GM03348 (cell line): Measurements from ENCODE around the gene JKAMP.
"Not testable (repeated sequence)": the region's sequence is repeated elsewhere in the genome, so short reads cannot be mapped to it uniquely, and the experiment has no call there.

Experiments
- DNase-seq: peaks from one replicate; pipeline ENCODE4 v3.0.0; 2012; ENCODE audit warnings: low spot score

JKAMP gene, protein sequence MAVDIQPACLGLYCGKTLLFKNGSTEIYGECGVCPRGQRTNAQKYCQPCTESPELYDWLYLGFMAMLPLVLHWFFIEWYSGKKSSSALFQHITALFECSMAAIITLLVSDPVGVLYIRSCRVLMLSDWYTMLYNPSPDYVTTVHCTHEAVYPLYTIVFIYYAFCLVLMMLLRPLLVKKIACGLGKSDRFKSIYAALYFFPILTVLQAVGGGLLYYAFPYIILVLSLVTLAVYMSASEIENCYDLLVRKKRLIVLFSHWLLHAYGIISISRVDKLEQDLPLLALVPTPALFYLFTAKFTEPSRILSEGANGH

GRCh38 chr14:59483819-59484638, at the start of gene JKAMP, which contains the start of gene L3HYPDH:
JKAMP (plus strand) TSS chr14:59484517; CDS start chr14:59484590, 73 bp downstream.
L3HYPDH (minus strand) TSS chr14:59484408; CDS start chr14:59484316, 92 bp downstream.
- DNase-seq = peak; percentile 97

DNA sequence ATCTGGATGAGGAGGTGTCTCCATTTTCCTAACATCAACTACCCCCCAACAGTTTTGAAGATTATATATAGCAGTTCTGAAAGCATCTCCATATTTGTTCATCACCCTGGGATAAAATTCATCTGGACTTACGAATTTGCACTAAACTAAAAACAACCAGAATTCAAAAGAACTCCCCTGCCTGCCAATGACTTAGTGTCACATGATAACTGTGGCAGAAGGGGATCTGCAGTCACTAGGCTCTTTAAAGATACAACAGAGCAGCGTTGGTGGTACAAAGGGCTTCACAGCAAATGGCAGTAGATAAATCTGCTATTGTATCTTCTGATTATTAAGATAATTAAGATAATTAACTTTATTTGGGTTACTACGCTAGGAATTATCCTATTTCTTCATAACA, 49.2 kb upstream of the JKAMP start:
- DNase-seq = no peak

- no peak for DNase-seq
Measured at GRCh38 chr14:59435987-59436386, 48.3 kb upstream of the JKAMP start.

GRCh38 chr14:59438195-59438647, 46.1 kb upstream of the JKAMP start:
- DNase-seq = peak; percentile 35

DNA sequence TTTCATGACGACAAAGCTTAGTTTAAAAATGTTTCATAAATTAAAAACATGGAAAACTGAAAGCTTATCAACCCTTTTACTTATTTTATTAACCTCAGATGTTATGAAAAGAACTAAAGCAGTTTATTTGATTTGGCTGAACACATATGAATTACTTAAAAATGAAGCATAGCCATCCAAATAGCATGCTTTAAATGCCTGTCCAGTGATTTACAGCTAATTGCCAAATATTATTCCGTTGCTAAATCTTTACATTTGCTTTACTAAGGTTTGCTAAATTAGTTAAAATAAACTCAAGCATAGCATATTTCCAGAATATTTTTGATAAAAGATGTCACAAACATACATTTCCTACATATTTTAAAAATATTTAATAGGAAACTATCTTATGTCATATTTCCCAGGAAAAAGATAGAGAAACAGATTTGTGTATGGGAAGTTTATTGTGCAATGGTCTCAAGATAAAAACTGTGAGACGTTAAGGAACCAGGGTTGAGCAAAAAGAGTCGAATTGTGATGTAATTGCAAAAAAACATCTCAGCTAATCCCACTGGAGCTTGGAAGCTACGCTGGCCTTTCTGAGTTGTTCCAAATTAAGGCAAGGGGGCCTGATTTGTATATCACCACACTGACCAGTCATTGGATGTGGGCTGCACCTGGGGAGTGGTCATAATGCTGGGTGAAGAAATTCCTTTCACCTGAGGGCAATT, 44.9 kb upstream of the JKAMP start:
- DNase-seq = peak; percentile 39

DNA sequence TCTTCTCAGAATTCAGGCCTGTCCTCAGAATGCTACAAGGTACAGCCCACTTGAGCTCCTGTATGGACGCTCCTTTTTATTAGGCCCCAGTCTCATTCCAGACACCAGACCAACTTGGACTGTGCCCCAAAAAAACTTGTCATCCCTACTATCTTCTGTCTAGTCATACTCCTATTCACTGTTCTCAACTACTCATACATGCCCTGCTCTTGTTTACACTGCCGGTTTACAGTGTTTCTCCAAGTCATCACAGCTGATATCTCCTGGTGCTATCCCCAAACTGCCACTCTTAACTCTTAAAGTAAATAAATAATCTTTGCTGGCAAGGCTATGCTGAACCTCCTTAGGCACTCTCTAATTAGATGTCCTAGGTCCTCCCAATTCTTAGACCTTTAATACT, 35.6 kb upstream of the JKAMP start:
- not testable (repeated sequence) for DNase-seq

DNA sequence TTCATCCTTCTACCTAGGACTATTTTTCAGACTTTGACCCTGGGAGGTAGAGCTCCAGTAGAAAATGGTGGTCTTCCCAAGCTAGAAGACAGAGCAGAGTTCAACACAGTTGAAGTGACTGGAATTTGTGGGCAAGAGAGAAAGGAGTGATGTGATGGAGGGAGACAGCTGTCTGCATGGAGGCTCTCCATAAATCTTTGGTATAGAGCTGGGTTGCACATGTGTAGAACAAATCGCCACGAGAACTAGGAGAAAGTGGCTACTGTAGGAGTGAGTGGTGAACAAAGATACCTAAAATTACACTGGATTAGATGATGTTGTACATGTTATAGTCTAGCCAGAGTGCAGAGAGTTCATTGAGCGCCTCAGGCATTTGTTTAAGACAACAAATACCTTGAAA, 33.6 kb upstream of the JKAMP start:
- DNase-seq = no peak

GRCh38 chr14:59451849-59452248, 32.5 kb upstream of the JKAMP start:
- DNase-seq = no peak

GRCh38 chr14:59454139-59454538, 30.2 kb upstream of the JKAMP start:
- DNase-seq = peak; percentile 83

DNA sequence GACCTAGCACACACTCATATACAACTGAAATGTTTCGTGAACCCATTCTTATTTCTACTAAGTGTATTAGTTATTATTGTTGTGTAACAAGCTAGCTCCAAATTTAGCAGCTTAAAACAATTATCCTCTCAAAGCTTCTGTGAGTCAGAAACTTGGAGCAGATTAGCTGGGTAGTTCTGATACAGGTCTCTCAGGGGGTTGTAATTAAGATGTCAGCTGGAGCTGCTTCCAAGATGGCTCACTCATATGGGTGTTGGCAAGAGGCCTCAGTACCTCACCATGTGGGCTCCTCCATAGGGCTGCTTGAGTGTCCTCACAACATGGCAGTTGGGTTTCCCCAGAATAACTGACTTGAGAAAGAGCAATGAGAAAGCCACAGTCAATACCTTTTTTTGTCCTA, 28.9 kb upstream of the JKAMP start:
- peak; percentile 25 for DNase-seq

- no peak for DNase-seq
Measured at GRCh38 chr14:59458486-59458885, 25.8 kb upstream of the JKAMP start.

- DNase-seq = no peak
Measured at GRCh38 chr14:59460378-59460777, 23.9 kb upstream of the JKAMP start.

DNA sequence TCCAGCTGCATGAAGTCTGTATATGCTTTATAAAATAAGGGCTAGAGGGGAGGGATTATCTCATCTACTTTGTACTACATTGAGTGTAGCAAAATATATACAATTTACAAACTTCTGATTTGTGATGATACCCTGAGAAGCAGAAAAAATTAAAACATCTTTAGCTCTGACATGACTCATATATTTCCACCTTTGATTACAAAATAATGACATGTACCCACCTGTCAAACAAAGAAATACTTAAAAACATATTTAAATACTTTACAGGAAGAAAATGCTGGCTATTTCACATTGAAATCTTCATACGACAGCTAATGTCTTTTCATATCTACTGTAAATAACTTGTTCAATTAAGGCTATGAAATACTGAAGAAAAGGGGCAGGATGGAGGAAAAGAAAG, 22.4 kb upstream of the JKAMP start:
- DNase-seq = no peak

- DNase-seq = no peak
Measured at GRCh38 chr14:59463787-59464485, 20.4 kb upstream of the JKAMP start.

DNA sequence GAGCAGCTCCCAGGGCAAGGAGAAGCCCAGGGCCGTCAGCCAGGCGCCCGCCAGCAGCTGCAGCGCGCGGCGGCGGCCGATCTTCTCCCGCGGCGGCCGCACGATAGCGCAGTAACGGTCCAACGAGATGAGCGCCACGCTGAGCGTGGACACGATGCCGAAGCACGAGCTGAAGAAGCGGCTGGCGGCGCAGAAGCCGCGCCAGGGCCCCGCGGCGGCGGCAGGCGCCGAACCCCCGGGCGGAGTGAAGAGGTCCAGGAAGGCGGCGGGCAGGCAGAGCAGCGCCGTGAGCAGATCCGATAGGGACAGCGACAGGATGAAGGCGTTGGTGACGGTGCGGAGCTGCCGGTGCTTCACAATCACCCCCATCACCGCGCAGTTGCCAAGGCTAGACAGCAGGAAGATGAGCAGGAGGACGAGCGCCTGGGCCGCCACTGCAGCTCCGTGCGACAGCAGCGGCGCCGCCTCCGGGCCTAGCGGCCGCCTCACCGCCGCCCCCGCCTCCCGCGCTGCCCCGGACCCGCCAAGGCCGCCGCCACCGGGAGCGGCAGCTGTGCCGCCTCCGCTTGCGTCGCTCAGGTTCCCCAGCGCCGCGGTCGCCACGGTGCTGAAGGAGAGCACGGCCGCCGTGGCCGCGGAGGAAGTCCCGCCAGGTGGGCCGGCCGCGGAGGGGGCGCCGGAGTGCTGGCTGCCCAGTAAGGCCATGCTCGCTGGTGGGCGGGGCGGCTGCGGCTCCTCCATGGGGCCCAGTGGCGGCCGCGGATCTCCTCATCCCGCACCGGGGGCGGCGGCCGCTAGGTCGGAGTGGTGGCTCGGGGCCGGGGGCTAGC, 19.6 kb upstream of the JKAMP start:
- DNase-seq = peak; percentile 77

GRCh38 chr14:59465316-59466135, 18.8 kb upstream of the JKAMP start, which contains the start of gene GPR135:
GPR135 (minus strand) TSS chr14:59465380; CDS start chr14:59465226, 154 bp downstream.
- no peak for DNase-seq

GRCh38 chr14:59474172-59474571, 10.1 kb upstream of the JKAMP start:
- DNase-seq = no peak

DNA sequence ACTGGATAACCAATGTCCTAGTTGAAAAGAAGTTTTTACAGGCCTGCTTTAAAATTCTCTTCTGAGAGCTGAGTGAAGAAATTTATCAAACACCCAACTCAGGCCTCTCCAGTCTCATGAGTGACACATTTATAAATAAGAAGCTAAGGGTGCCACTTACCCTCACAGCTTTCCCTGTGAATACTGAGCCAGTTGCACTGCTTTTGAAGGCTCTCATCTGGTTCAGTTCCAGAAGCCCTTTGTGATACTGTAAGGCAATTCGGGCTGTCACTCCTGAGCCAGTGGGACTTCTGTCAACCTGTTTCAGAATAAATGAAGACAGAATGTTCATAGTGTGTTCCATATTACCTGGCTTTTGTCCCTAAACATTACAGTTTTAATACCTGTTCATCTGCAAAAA, 8.6 kb upstream of the JKAMP start:
- no peak for DNase-seq

DNA sequence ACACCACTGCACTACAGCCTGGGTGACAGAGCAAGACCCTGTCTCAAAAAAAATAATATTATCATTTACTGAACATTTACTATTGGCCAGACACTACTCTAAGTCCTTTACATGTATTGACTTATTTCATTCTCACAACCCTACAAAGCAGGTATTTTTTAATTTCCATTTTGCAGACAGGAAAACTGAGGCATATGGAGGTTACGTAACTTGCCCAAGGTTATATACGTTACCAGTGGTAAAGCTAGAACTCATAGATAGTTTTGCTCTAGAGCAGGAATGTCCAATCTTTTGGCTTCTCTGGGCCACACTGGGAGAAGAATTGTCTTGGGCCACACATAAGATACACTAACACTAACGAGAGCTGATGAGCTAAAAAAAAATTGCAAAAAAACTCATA, 5.8 kb upstream of the JKAMP start:
- DNase-seq = no peak

DNA sequence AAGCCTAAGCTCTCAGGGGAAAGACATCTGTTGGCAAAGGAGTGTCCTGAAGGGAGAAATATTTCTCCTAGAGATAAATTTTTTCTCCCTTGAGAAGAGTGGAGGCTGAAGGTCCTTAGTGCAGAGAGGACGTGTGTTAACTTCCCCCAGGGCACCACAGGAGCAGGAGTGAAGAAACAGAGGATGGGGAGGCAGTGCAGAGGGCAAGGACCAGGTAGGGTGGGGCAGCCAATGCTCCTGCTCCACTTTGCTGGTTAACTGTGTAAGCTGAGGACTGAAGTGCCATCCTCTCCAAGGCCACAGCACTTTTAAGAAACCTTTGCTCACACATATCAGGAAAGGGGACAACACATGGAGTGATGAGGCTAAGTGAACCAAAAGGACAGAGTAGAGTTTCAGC, 4.2 kb upstream of the JKAMP start:
- no peak for DNase-seq
